Measurements from ENCODE around the gene ETS1.

- no peak for TF ChIP-seq TAF1 (IDR thresholded peaks at IDR 0.05; ENCODE audit: borderline replicate concordance, insufficient read depth, low read length)
- no peak for TF ChIP-seq POLR2AphosphoS5 (IDR thresholded peaks at IDR 0.05; ENCODE audit: low read depth, low read length)
Measured at GRCh38 chr11:128589998-128590397, 2.6 kb upstream of the ETS1 start.
